ENCODE data around the gene XPNPEP2. TPM values are rescaled to one million over a fixed set of nuclear protein-coding genes. Genes with fewer than 3 reads are reported as not detected.

The XPNPEP2 gene
- total RNA-seq, 1 experiment from 2014 or later: not detected

- TF ChIP-seq SIN3A (IDR thresholded peaks at IDR 0.05; ENCODE audit: borderline replicate concordance, insufficient read depth, low read depth, low read length) (no peak), REST (IDR thresholded peaks at IDR 0.05; ENCODE audit: insufficient read depth in 1 of 2, low read depth in 2 of 2, low read length in 1 of 2) (no peak), CTCF (IDR thresholded peaks at IDR 0.05) (no peak), POLR2AphosphoS5 (IDR thresholded peaks at IDR 0.05; ENCODE audit: low read depth, low read length) (no peak), TCF7L2 (IDR thresholded peaks at IDR 0.05; ENCODE audit: low read depth, low read length) (no peak)
- ChIA-PET POLR2A (interaction anchor here (0.6 kb wide), 1 partner anchor 885 kb away, joined by 3 read pairs; no protein-coding TSS in a partner anchor), CTCF (no interaction called here)
- Histone ChIP-seq H3K27ac (ENCODE audit: low read length) (no peak overlapping the region), H3K4me1 (ENCODE audit: control insufficient read depth, insufficient read depth, low read length) (no peaks in the 10 kb centered on the region), H3K9me3 (ENCODE audit: control insufficient read depth, insufficient read depth, low read depth, low read length) (no peaks in the 10 kb centered on the region), H3K36me3 (ENCODE audit: control insufficient read depth, insufficient read depth, low read length) (no peaks in the 10 kb centered on the region), H3K4me3 (ENCODE audit: low read depth in 2 of 2, low read length in 2 of 2) (no peak overlapping the region), H3K27me3 (ENCODE audit: control insufficient read depth, insufficient read depth, low read length) (no peaks in the 10 kb centered on the region)
- intact Hi-C loops (cut with micrococcal nuclease; ENCODE audit: unreplicated experiment) (no loop called here), in situ Hi-C loops (cut with HindIII; ENCODE audit: low pct_unique_long_range_greater_than_20kb, low sequenced_read_pairs) (no loop called here)
- DNase-seq (ENCODE audit: low read depth, low spot score): no peak
- no peak for ATAC-seq
- no TSS peak for BruUV-seq (replicated peaks)
These were observed 29.4 kb downstream of the XPNPEP2 start for GRCh38 chrX:129768186-129768585.

- Histone ChIP-seq H3K9me3 (ENCODE audit: control insufficient read depth, insufficient read depth, low read depth, low read length) (no peaks in the 10 kb centered on the region), H3K36me3 (ENCODE audit: control insufficient read depth, insufficient read depth, low read length) (no peaks in the 10 kb centered on the region), H3K4me1 (ENCODE audit: control insufficient read depth, insufficient read depth, low read length) (no peaks in the 10 kb centered on the region), H3K27ac (ENCODE audit: low read length) (no peak overlapping the region), H3K27me3 (ENCODE audit: control insufficient read depth, insufficient read depth, low read length) (no peaks in the 10 kb centered on the region), H3K4me3 (ENCODE audit: low read depth in 2 of 2, low read length in 2 of 2) (no peak overlapping the region)
- intact Hi-C loops (cut with micrococcal nuclease; ENCODE audit: unreplicated experiment): no loop called here
- no TSS peak for BruUV-seq (replicated peaks)
- in situ Hi-C loops (cut with HindIII; ENCODE audit: low pct_unique_long_range_greater_than_20kb, low sequenced_read_pairs): no loop called here
- ATAC-seq (no peak), DNase-seq (ENCODE audit: low read depth, low spot score) (no peak)
- POLR2A ChIA-PET: interaction anchor here (0.6 kb wide), 1 partner anchor 886 kb away, joined by 3 read pairs; no protein-coding TSS in a partner anchor
- no peak for TF ChIP-seq SIN3A (IDR thresholded peaks at IDR 0.05; ENCODE audit: borderline replicate concordance, insufficient read depth, low read depth, low read length)
- no peak for TF ChIP-seq REST (IDR thresholded peaks at IDR 0.05; ENCODE audit: insufficient read depth in 1 of 2, low read depth in 2 of 2, low read length in 1 of 2)
- no peak for TF ChIP-seq TCF7L2 (IDR thresholded peaks at IDR 0.05; ENCODE audit: low read depth, low read length)
- TF ChIP-seq CTCF (IDR thresholded peaks at IDR 0.05): no peak
- no peak for TF ChIP-seq POLR2AphosphoS5 (IDR thresholded peaks at IDR 0.05; ENCODE audit: low read depth, low read length)
- CTCF ChIA-PET: no interaction called here
These were observed 30.0 kb downstream of the XPNPEP2 start for GRCh38 chrX:129768586-129769466.
